ENCODE data around the gene IGSF21.
A peak's percentile ranks its signal among the peaks of the same experiment; 100 is the strongest.

The IGSF21 gene

GRCh38 chr1:18280956-18281355, 173.4 kb downstream of the IGSF21 start:
- TF ChIP-seq CTCF (IDR thresholded peaks at IDR 0.05; ENCODE audit: insufficient read depth, low read length, poor library complexity, severe bottlenecking), result no peak
- Histone ChIP-seq H3K4me3 (replicated peaks; ENCODE audit: low read depth, low read length) (no peak overlapping the region), H3K27me3 (replicated peaks; ENCODE audit: control insufficient read depth, insufficient read depth, low read length) (no peaks in the 10 kb centered on the region), H3K36me3 (ENCODE audit: control insufficient read depth, insufficient read depth, low read length) (no peaks in the 10 kb centered on the region)
- DNase-seq (ENCODE audit: extremely low read depth, insufficient read length), result no peak

- Histone ChIP-seq H3K4me3 (replicated peaks; ENCODE audit: low read depth, low read length) (peak overlapping the region; percentile 42), H3K36me3 (ENCODE audit: control insufficient read depth, insufficient read depth, low read length) (no peaks in the 10 kb centered on the region), H3K27me3 (replicated peaks; ENCODE audit: control insufficient read depth, insufficient read depth, low read length) (no peaks in the 10 kb centered on the region)
- peak; percentile 73 for DNase-seq (ENCODE audit: extremely low read depth, insufficient read length)
- no peak for TF ChIP-seq CTCF (IDR thresholded peaks at IDR 0.05; ENCODE audit: insufficient read depth, low read length, poor library complexity, severe bottlenecking)
Observed at GRCh38 chr1:18282851-18283600, 175.4 kb downstream of the IGSF21 start.

- H3K4me3 ChIP-seq (replicated peaks; ENCODE audit: low read depth, low read length), result peak overlapping the region; percentile 42
- no peaks in the 10 kb centered on the region for H3K27me3 ChIP-seq (replicated peaks; ENCODE audit: control insufficient read depth, insufficient read depth, low read length)
- H3K36me3 ChIP-seq (ENCODE audit: control insufficient read depth, insufficient read depth, low read length), result no peaks in the 10 kb centered on the region
- TF ChIP-seq CTCF (IDR thresholded peaks at IDR 0.05; ENCODE audit: insufficient read depth, low read length, poor library complexity, severe bottlenecking), result no peak
- peak; percentile 69 for DNase-seq (ENCODE audit: extremely low read depth, insufficient read length)
Observed at GRCh38 chr1:18283601-18284385, 176.2 kb downstream of the IGSF21 start.

- H3K4me3 ChIP-seq (replicated peaks; ENCODE audit: low read depth, low read length), result no peak overlapping the region
- H3K36me3 ChIP-seq (ENCODE audit: control insufficient read depth, insufficient read depth, low read length), result no peaks in the 10 kb centered on the region
- no peak for TF ChIP-seq CTCF (IDR thresholded peaks at IDR 0.05; ENCODE audit: insufficient read depth, low read length, poor library complexity, severe bottlenecking)
- DNase-seq (ENCODE audit: extremely low read depth, insufficient read length), result no peak
- no peaks in the 10 kb centered on the region for H3K27me3 ChIP-seq (replicated peaks; ENCODE audit: control insufficient read depth, insufficient read depth, low read length)
Observed at GRCh38 chr1:18284805-18285537, 177.4 kb downstream of the IGSF21 start.

GRCh38 chr1:18285538-18285924, 177.9 kb downstream of the IGSF21 start:
- Histone ChIP-seq H3K27me3 (replicated peaks; ENCODE audit: control insufficient read depth, insufficient read depth, low read length) (no peaks in the 10 kb centered on the region), H3K36me3 (ENCODE audit: control insufficient read depth, insufficient read depth, low read length) (no peaks in the 10 kb centered on the region), H3K4me3 (replicated peaks; ENCODE audit: low read depth, low read length) (no peak overlapping the region)
- no peak for TF ChIP-seq CTCF (IDR thresholded peaks at IDR 0.05; ENCODE audit: insufficient read depth, low read length, poor library complexity, severe bottlenecking)
- no peak for DNase-seq (ENCODE audit: extremely low read depth, insufficient read length)

Measured in GM06990 (cell line).